Osteoblast (primary cell): ENCODE measurements around the gene TCF7L1. TPM values are rescaled to one million over a fixed set of nuclear protein-coding genes. Genes with fewer than 3 reads are reported as not detected.

Experiments
- DNase-seq: peaks from one replicate; pipeline ENCODE4 v3.0.0; 2011; ENCODE audit warnings: low spot score, mixed read lengths; ENCODE audit not compliant: insufficient read length; ENCODE audit errors: missing footprints
- H2AFZ ChIP-seq: 2 replicates; pipeline ENCODE4 v1.6.0; 2011; ENCODE audit warnings: mild to moderate bottlenecking, low read length
- H3K27ac ChIP-seq: 2 replicates; pipeline ENCODE4 v1.5.1; 2011; ENCODE audit warnings: mild to moderate bottlenecking, low read depth, low read length, moderate library complexity
- H3K27me3 ChIP-seq: 2 replicates; pipeline ENCODE4 v1.6.0; 2012; ENCODE audit warnings: mild to moderate bottlenecking, control low read depth, inconsistent platforms, low read length, moderate library complexity; ENCODE audit not compliant: insufficient read depth
- H3K36me3 ChIP-seq: 2 replicates; pipeline ENCODE4 v1.5.1; 2011; ENCODE audit warnings: mild to moderate bottlenecking, low read length, control low read depth, moderate library complexity; ENCODE audit not compliant: insufficient read depth
- H3K4me1 ChIP-seq: 2 replicates; pipeline ENCODE4 v1.5.1; 2011; ENCODE audit warnings: mild to moderate bottlenecking, low read length, control low read depth, moderate library complexity; ENCODE audit not compliant: insufficient read depth
- H3K4me2 ChIP-seq: 2 replicates; pipeline ENCODE4 v1.6.0; 2011; ENCODE audit warnings: mild to moderate bottlenecking, low read length; ENCODE audit not compliant: insufficient read depth
- H3K4me3 ChIP-seq: fragments of 200-600 bp; sonication (generic); 3 replicates; pipeline ENCODE4 v1.5.1; 2012; ENCODE audit warnings: mild to moderate bottlenecking, low read length, inconsistent platforms; ENCODE audit not compliant: insufficient read depth
- H3K79me2 ChIP-seq: 2 replicates; pipeline ENCODE4 v1.6.0; 2012; ENCODE audit warnings: mild to moderate bottlenecking, low read length, control low read depth, inconsistent platforms; ENCODE audit not compliant: insufficient read depth
- H3K9me3 ChIP-seq: 2 replicates; pipeline ENCODE4 v1.5.1; 2011; ENCODE audit warnings: low read depth, low read length, control low read depth
- H4K20me1 ChIP-seq: 2 replicates; pipeline ENCODE4 v1.6.0; 2012; ENCODE audit warnings: mild to moderate bottlenecking, low read length, control low read depth; ENCODE audit not compliant: insufficient read depth
- CTCF ChIP-seq: IDR thresholded peaks from 2 replicates; pipeline ENCODE4 v1.5.1; 2011; ENCODE audit warnings: mild to moderate bottlenecking, low read depth, low read length, moderate library complexity; ENCODE audit errors: extremely low read depth
- total RNA-seq: library from RNA; depleted of rRNA; stranded (reverse); fragments of >200 nt; gene quantifications from 2 replicates; pipeline ENCODE4 v1.2.3, GENCODE V29; 2012

TCF7L1 gene
- total RNA-seq, 1 donor = 2.5 TPM

GRCh38 chr2:85089585-85089984 lies 43.6 kb upstream of the TCF7L1 start:
- no peak for TF ChIP-seq CTCF
- no peak overlapping the region for H3K27ac ChIP-seq
- no peak overlapping the region for H3K4me2 ChIP-seq
- no peaks in the 10 kb centered on the region for H3K36me3 ChIP-seq
- H3K4me3 ChIP-seq = no peak overlapping the region
- no peaks in the 10 kb centered on the region for H3K79me2 ChIP-seq
- H3K4me1 ChIP-seq = no peaks in the 10 kb centered on the region
- H3K9me3 ChIP-seq = no peaks in the 10 kb centered on the region
- no peak for DNase-seq
- no peaks in the 10 kb centered on the region for H4K20me1 ChIP-seq
- no peak overlapping the region for H2AFZ ChIP-seq
- H3K27me3 ChIP-seq = peaks cover 43% of the 10 kb centered on the region

DNA sequence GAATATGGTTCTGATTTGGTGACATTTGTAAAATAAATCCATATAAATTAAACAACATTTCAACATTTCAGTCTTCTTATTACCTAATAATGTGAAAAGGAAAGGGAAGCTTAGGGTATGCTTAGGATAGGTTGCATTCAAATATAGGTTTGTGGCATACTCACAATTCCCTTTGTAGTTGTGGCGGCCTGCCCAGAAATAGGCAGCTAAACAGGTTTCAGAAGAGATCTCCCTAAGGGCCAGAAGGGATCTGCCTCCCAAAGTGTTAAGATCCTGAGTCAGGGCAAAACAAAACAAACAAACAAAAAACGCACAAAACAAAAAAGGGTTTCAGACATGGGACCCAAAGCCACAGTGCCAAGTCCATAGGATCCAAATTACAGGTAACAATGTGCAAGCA lies 41.4 kb upstream of the TCF7L1 start:
- Histone ChIP-seq H3K27me3 (peaks cover 28% of the 10 kb centered on the region), H3K4me3 (no peak overlapping the region), H3K4me1 (no peaks in the 10 kb centered on the region), H3K36me3 (no peaks in the 10 kb centered on the region), H3K79me2 (no peaks in the 10 kb centered on the region), H3K9me3 (no peaks in the 10 kb centered on the region), H2AFZ (no peak overlapping the region), H3K27ac (no peak overlapping the region), H3K4me2 (no peak overlapping the region), H4K20me1 (no peaks in the 10 kb centered on the region)
- no peak for TF ChIP-seq CTCF
- no peak for DNase-seq

- no peak for TF ChIP-seq CTCF
- H3K27ac ChIP-seq = no peak overlapping the region
- H3K27me3 ChIP-seq = peaks cover 13% of the 10 kb centered on the region
- no peaks in the 10 kb centered on the region for H3K4me1 ChIP-seq
- H3K79me2 ChIP-seq = no peaks in the 10 kb centered on the region
- H3K4me3 ChIP-seq = no peak overlapping the region
- no peak for DNase-seq
- no peak overlapping the region for H2AFZ ChIP-seq
- H4K20me1 ChIP-seq = no peaks in the 10 kb centered on the region
- no peaks in the 10 kb centered on the region for H3K9me3 ChIP-seq
- H3K4me2 ChIP-seq = no peak overlapping the region
- H3K36me3 ChIP-seq = no peaks in the 10 kb centered on the region
These were observed 38.1 kb upstream of the TCF7L1 start for GRCh38 chr2:85095094-85095493.

- H3K27ac ChIP-seq = no peak overlapping the region
- no peak overlapping the region for H2AFZ ChIP-seq
- no peak overlapping the region for H3K4me2 ChIP-seq
- no peaks in the 10 kb centered on the region for H4K20me1 ChIP-seq
- no peak for DNase-seq
- no peaks in the 10 kb centered on the region for H3K79me2 ChIP-seq
- H3K9me3 ChIP-seq = no peaks in the 10 kb centered on the region
- no peak for TF ChIP-seq CTCF
- no peak overlapping the region for H3K4me3 ChIP-seq
- peaks cover 8% of the 10 kb centered on the region for H3K27me3 ChIP-seq
- H3K4me1 ChIP-seq = no peaks in the 10 kb centered on the region
- no peaks in the 10 kb centered on the region for H3K36me3 ChIP-seq
These were observed 36.6 kb upstream of the TCF7L1 start for GRCh38 chr2:85096616-85097015.
